Measurements from ENCODE around the gene FUT7.

- TF ChIP-seq POLR2AphosphoS5 (IDR thresholded peaks at IDR 0.05; ENCODE audit: borderline replicate concordance, low read depth, low read length) (no peak), EZH2 (IDR thresholded peaks at IDR 0.05) (no peak)
Observed at GRCh38 chr9:137037035-137037434, 5.1 kb upstream of the FUT7 start.
